Measurements from ENCODE around the gene ADGRA1. TPM values are rescaled to one million over a fixed set of nuclear protein-coding genes. Genes with fewer than 3 reads are reported as not detected.

ADGRA1 gene
- total RNA-seq, 3 donors from 2014 or later, result 0.10 TPM; not detected in 2

- no peak overlapping the region for H3K4me3 ChIP-seq
- ATAC-seq, result no peak
- intact Hi-C loops (cut with DNase I, micrococcal nuclease), result no loop called here
Observed at GRCh38 chr10:133060466-133060865, 27.3 kb upstream of the ADGRA1 start.

DNA sequence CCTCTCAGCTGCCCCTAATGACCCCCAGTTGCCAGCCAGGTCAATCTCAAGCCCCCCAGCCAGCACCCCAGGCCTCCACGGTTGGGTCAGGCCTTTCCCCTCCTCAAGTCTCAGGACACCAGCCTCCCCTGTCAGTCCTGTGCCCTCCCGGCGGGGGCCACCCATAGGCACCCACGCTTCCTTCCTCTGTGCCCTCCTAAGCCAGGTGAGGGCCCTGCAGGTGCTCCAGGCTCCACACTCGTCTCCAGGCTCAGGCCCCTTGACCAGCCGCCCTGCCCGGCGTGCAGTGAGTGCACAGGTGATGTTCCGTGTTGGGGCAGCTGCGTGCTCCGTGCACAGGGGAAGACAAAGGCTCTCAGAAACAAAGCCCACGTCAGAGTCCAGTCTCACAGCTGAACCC lies 26.8 kb upstream of the ADGRA1 start:
- no peaks in the 10 kb centered on the region for H3K36me3 ChIP-seq (ENCODE audit: low read depth)
- H3K4me3 ChIP-seq, result no peak overlapping the region
- no peaks in the 10 kb centered on the region for H3K4me1 ChIP-seq (ENCODE audit: low read depth)
- DNase-seq, result no peak
- H3K9me3 ChIP-seq, result no peaks in the 10 kb centered on the region
- TF ChIP-seq, protein P1, sequence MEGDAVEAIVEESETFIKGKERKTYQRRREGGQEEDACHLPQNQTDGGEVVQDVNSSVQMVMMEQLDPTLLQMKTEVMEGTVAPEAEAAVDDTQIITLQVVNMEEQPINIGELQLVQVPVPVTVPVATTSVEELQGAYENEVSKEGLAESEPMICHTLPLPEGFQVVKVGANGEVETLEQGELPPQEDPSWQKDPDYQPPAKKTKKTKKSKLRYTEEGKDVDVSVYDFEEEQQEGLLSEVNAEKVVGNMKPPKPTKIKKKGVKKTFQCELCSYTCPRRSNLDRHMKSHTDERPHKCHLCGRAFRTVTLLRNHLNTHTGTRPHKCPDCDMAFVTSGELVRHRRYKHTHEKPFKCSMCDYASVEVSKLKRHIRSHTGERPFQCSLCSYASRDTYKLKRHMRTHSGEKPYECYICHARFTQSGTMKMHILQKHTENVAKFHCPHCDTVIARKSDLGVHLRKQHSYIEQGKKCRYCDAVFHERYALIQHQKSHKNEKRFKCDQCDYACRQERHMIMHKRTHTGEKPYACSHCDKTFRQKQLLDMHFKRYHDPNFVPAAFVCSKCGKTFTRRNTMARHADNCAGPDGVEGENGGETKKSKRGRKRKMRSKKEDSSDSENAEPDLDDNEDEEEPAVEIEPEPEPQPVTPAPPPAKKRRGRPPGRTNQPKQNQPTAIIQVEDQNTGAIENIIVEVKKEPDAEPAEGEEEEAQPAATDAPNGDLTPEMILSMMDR (IDR thresholded peaks at IDR 0.05), result no peak
- intact Hi-C loops (cut with DNase I, micrococcal nuclease), result no loop called here
- no peak for ATAC-seq

More at GRCh38 chr10:133060466-133060865, 27.3 kb upstream of the ADGRA1 start:
- Histone ChIP-seq H3K9me3 (no peaks in the 10 kb centered on the region), H3K36me3 (ENCODE audit: low read depth) (no peaks in the 10 kb centered on the region), H3K4me1 (ENCODE audit: low read depth) (no peaks in the 10 kb centered on the region)
- DNase-seq, result no peak
- TF ChIP-seq, protein P1 (IDR thresholded peaks at IDR 0.05), result no peak

DNA sequence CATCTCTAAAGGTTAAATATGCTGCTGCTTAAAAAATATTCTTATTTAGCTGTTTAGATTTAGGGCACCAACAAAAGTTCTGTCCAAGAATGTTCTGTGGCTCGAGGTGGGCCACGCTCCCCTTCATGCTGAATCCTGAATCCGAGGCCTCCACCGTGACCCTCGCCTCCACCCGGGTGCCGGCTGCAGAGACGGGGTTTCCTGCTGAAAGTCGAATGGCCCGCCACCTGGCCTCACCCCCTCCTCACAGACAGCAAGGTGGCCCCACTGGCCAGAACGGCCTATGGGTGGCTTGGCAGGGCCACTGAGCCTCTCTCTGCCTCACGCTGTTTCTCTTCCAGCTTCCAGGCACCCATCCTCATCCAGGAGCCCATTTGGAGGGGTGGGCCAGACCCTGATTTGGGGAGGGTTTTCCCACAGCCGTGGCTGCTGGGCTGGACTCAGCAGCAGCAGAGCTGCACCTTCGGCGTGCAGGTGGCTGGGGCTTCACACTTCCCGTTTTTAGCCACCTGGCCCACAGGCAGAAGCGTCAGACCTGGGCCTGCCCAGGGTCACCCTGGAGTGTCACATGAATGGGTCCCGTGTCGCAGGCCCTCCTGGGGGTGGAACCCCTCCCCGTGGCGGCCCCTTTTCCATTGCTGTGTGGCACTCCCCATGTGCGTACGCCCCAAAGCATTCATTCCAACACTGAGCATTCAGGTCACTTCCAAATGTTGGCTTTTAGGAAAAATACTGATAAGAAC lies 26.3 kb upstream of the ADGRA1 start:
- no peak for DNase-seq
- Histone ChIP-seq H3K9me3 (no peaks in the 10 kb centered on the region), H3K4me3 (no peak overlapping the region), H3K4me1 (ENCODE audit: low read depth) (no peaks in the 10 kb centered on the region), H3K36me3 (ENCODE audit: low read depth) (no peaks in the 10 kb centered on the region)
- ATAC-seq, result no peak
- TF ChIP-seq, protein P1 (IDR thresholded peaks at IDR 0.05), result no peak
- intact Hi-C loops (cut with DNase I, micrococcal nuclease), result no loop called here

- H3K36me3 ChIP-seq (ENCODE audit: low read depth), result no peaks in the 10 kb centered on the region
- H3K9me3 ChIP-seq, result no peaks in the 10 kb centered on the region
- no peak overlapping the region for H3K4me3 ChIP-seq
- H3K4me1 ChIP-seq (ENCODE audit: low read depth), result no peaks in the 10 kb centered on the region
- TF ChIP-seq, protein P1 (IDR thresholded peaks at IDR 0.05), result no peak
- intact Hi-C loops (cut with DNase I, micrococcal nuclease), result no loop called here
- no peak for DNase-seq
- no peak for ATAC-seq
Observed at GRCh38 chr10:133062085-133062484, 25.6 kb upstream of the ADGRA1 start.

- intact Hi-C loops (cut with DNase I, micrococcal nuclease), result no loop called here
- no peak for ATAC-seq
- Histone ChIP-seq H3K9me3 (no peaks in the 10 kb centered on the region), H3K36me3 (ENCODE audit: low read depth) (no peaks in the 10 kb centered on the region), H3K4me3 (no peak overlapping the region), H3K4me1 (ENCODE audit: low read depth) (no peaks in the 10 kb centered on the region)
- TF ChIP-seq, protein P1 (IDR thresholded peaks at IDR 0.05), result no peak
- DNase-seq, result no peak
Observed at GRCh38 chr10:133062635-133063034, 25.1 kb upstream of the ADGRA1 start.

Measured in mucosa of descending colon (tissue), 3 donors.